CD4-positive, alpha-beta T cell treated with Interleukin-4 for 1 hour (primary cell): Measurements from ENCODE around the gene LIN7A.
"Not testable (repeated sequence)": the region's sequence is repeated elsewhere in the genome, so short reads cannot be mapped to it uniquely, and the experiment has no call there.

Experiments used
- DNase-seq, 2 donors: peaks; one replicate each; pipeline ENCODE4 v3.0.0-alpha.2; 2020 to 2022

LIN7A gene

GRCh38 chr12:80917651-80918050, 20.1 kb downstream of the LIN7A start:
- no peak for DNase-seq

GRCh38 chr12:80912901-80913770, 24.6 kb downstream of the LIN7A start:
- DNase-seq = no peak

GRCh38 chr12:80909370-80909769, 28.4 kb downstream of the LIN7A start:
- no peak for DNase-seq

GRCh38 chr12:80902711-80903110, 35.0 kb downstream of the LIN7A start:
- DNase-seq = no peak

GRCh38 chr12:80901661-80902060, 36.1 kb downstream of the LIN7A start:
- no peak for DNase-seq

- DNase-seq = no peak
Measured at GRCh38 chr12:80895240-80895639, 42.5 kb downstream of the LIN7A start.

- DNase-seq = no peak
Measured at GRCh38 chr12:80894179-80894578, 43.6 kb downstream of the LIN7A start.

- no peak for DNase-seq
Measured at GRCh38 chr12:80892597-80893445, 44.9 kb downstream of the LIN7A start.

- no peak for DNase-seq
Measured at GRCh38 chr12:80884651-80885050, 53.1 kb downstream of the LIN7A start.

- DNase-seq = no peak
Measured at GRCh38 chr12:80881106-80881505, 56.6 kb downstream of the LIN7A start.

- DNase-seq = not testable (repeated sequence)
Measured at GRCh38 chr12:80878452-80878851, 59.3 kb downstream of the LIN7A start.

GRCh38 chr12:80877721-80878265, 59.9 kb downstream of the LIN7A start:
- no peak for DNase-seq

- DNase-seq = no peak
Measured at GRCh38 chr12:80872053-80872452, 65.7 kb downstream of the LIN7A start.

- DNase-seq = no peak
Measured at GRCh38 chr12:80869264-80869663, 68.5 kb downstream of the LIN7A start.

- no peak for DNase-seq
Measured at GRCh38 chr12:80868576-80868975, 69.2 kb downstream of the LIN7A start.

- DNase-seq = no peak
Measured at GRCh38 chr12:80867941-80868340, 69.8 kb downstream of the LIN7A start.

GRCh38 chr12:80864046-80864735, 73.5 kb downstream of the LIN7A start:
- no peak for DNase-seq

- no peak for DNase-seq
Measured at GRCh38 chr12:80862531-80862930, 75.2 kb downstream of the LIN7A start.

- DNase-seq = no peak
Measured at GRCh38 chr12:80861641-80862378, 75.9 kb downstream of the LIN7A start.

- no peak for DNase-seq
Measured at GRCh38 chr12:80860928-80861327, 76.8 kb downstream of the LIN7A start.

GRCh38 chr12:80860206-80860605, 77.5 kb downstream of the LIN7A start:
- DNase-seq = no peak

GRCh38 chr12:80858356-80858755, 79.4 kb downstream of the LIN7A start:
- DNase-seq = no peak
